GM12873 (cell line): ENCODE measurements around the gene CCL16.

Experiments used
- CTCF ChIP-seq: IDR thresholded peaks from 2 replicates; pipeline ENCODE4 v1.5.1; 2012; ENCODE audit warnings: low read depth, mild to moderate bottlenecking, moderate library complexity, low read length, control low read depth; ENCODE audit not compliant: insufficient read depth; ENCODE audit errors: missing control alignments

CCL16 gene

DNA sequence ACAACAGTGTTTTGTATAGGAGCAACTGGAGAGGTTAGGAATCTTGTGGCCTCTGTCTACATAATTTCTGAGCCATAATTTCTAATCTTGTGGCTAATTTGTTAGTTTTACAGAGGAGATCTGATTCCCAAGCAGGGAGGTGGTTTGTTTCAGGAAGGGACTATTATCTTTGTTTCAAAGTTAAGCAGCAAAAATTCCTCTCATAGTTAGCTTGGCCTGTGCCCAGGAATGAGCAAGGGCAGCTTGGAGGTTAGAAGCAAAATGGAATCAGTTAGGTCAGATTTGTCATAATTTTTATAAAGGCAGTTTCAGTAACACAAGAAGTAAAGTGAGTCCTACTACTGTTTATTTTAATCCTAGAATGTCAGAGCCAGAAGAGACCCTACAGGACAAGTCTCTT, 48.7 kb downstream of the CCL16 start:
- TF ChIP-seq CTCF, result no peak

- no peak for TF ChIP-seq CTCF
These were observed 49.4 kb downstream of the CCL16 start for GRCh38 chr17:35931794-35932425.

DNA sequence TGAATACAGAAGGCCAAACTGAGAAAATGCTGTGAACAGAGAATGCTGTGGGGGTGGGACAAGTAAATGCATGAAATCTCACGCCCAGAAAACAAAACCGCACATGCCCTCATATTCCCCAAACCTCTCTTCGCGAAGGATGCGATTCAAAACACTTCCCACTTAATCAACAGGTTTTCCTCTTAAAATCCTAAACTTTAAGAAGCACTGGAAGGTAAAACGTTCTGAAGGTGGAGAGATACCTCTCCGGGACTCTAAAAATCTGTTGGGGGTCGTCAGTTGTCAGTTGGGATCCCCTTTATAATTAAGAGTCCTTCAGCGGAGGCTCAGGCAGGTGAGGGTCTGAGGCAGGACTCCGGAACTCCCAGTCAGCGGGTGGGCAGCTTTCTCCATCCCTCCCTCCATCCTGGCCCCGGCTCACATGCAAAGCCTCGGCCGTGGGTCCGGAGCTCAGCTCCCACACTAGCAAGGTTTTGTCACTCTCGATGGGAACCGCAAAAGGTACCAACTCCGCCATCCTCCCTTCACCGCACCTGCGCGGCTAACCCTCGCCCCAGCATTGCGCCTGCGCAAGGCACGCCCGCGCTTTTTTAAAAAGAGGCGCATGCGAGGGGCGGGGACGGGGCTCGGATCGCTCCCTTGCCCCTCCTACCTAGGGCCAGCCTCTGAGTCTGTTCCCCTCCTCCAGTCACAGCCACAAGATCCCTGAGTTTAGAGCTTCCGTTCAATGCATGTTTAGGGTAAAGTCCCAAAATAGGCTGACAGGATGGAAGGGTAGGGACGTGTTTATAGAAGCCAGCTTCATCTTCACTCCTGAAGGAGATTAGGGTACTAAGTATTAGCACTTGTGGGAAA, 50.9 kb downstream of the CCL16 start, which contains the start of gene RDM1:
TSS of gene RDM1 (minus strand) at position 563 of the 855 bp plus-strand sequence. CDS start at position 517, 46 bp downstream.
- no peak for TF ChIP-seq CTCF

DNA sequence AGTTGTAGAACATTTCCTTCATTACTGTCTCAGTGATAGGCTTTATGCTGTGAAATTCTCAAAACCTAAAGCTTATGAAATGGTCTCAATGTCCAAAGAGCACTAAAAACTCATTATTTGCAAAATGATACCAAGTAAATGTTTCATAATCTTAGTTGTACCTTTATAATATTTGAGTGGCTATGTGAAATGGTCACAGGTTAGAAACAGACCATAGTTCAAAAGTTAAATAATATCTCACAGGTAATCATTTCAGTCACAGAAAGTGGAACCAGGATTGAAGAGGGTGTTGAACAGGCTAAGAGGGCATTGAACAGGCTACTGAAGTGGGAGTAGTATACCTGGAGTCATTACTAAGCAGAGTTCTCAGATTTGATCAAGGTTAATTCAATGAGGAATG, 53.6 kb downstream of the CCL16 start:
- TF ChIP-seq CTCF, result no peak
